ENCODE measurements around the gene GOLGA6L9.
"Not testable (repeated sequence)": the region's sequence is repeated elsewhere in the genome, so short reads cannot be mapped to it uniquely, and the experiment has no call there.

GOLGA6L9 gene

GRCh38 chr15:82468205-82468604 lies 38.6 kb downstream of the GOLGA6L9 start:
- not testable (repeated sequence) for DNase-seq (ENCODE audit: low read depth in 2 of 2, low spot score in 1 of 2)

GRCh38 chr15:82469381-82469780 lies 39.8 kb downstream of the GOLGA6L9 start:
- not testable (repeated sequence) for DNase-seq (ENCODE audit: low read depth in 2 of 2, low spot score in 1 of 2)

GRCh38 chr15:82472269-82472982 lies 42.8 kb downstream of the GOLGA6L9 start:
- DNase-seq (ENCODE audit: low read depth in 2 of 2, low spot score in 1 of 2), result not testable (repeated sequence)

GRCh38 chr15:82474596-82475325 lies 45.1 kb downstream of the GOLGA6L9 start:
- DNase-seq (ENCODE audit: low read depth in 2 of 2, low spot score in 1 of 2), result not testable (repeated sequence)

GRCh38 chr15:82475345-82475967 lies 45.8 kb downstream of the GOLGA6L9 start:
- not testable (repeated sequence) for DNase-seq (ENCODE audit: low read depth in 2 of 2, low spot score in 1 of 2)

- DNase-seq (ENCODE audit: low read depth in 2 of 2, low spot score in 1 of 2), result not testable (repeated sequence)
Measured at GRCh38 chr15:82476697-82477342, 47.2 kb downstream of the GOLGA6L9 start.

GRCh38 chr15:82477343-82478057 lies 47.9 kb downstream of the GOLGA6L9 start:
- not testable (repeated sequence) for DNase-seq (ENCODE audit: low read depth in 2 of 2, low spot score in 1 of 2)
